WTC11 (cell line): Measurements from ENCODE around the gene TMIE. TPM values are rescaled to one million over a fixed set of nuclear protein-coding genes. Genes with fewer than 3 reads are reported as not detected.

Experiments used
- ATAC-seq: fragments of 200-7000 bp; cut with Tn5 transposase; 2 replicates; pipeline ENCODE4 v1.10.0; 2021; ENCODE audit warnings: mild to moderate bottlenecking, moderate library complexity
- CTCF ChIA-PET: fragments of 300-600 bp; sonication (Branson Sonifier 250); formaldehyde crosslinking; loops from one replicate; lab custom pipeline; 2021; ENCODE audit warnings: antibody characterized with exemption; lab: Charles Lee
- POLR2A ChIA-PET: fragments of 350-600 bp; sonication (Branson Sonifier 250); formaldehyde crosslinking; loops from one replicate; lab custom pipeline; 2021; ENCODE audit warnings: antibody characterized with exemption; lab: Charles Lee
- DNase-seq: peaks from one replicate; pipeline ENCODE4 v3.0.0; 2021; ENCODE audit warnings: low spot score
- H3K27ac Mint-ChIP-seq: 2 replicates; pipeline ENCODE4 v1.8.0; 2021; ENCODE audit warnings: mixed read lengths
- H3K27me3 Mint-ChIP-seq: 2 replicates; pipeline ENCODE4 v1.8.0; 2021; ENCODE audit warnings: low read depth, mild to moderate bottlenecking, moderate library complexity, mixed read lengths
- H3K36me3 Mint-ChIP-seq: 2 replicates; pipeline ENCODE4 v1.8.0; 2021; ENCODE audit warnings: mixed read lengths
- H3K4me1 Mint-ChIP-seq: 2 replicates; pipeline ENCODE4 v1.8.0; 2022; ENCODE audit warnings: mixed read lengths
- H3K4me3 Mint-ChIP-seq: 2 replicates; pipeline ENCODE4 v1.8.0; 2021; ENCODE audit warnings: mild to moderate bottlenecking, moderate library complexity, mixed read lengths
- H3K9me3 Mint-ChIP-seq: 2 replicates; pipeline ENCODE4 v1.8.0; 2021; ENCODE audit warnings: mixed read lengths
- EMX1 ChIP-seq: fragments of 250-450 bp; sonication (Bioruptor Pico); IDR thresholded peaks from 2 replicates; pipeline ENCODE4 v1.8.0; 2021; ENCODE audit warnings: mild to moderate bottlenecking
- ESRRA ChIP-seq: sonication (generic); formaldehyde crosslinking; IDR thresholded peaks from 2 replicates; pipeline ENCODE4 v1.8.1; 2022; ENCODE audit warnings: mild to moderate bottlenecking, missing genetic modification reagents, borderline replicate concordance
- GABPB1 ChIP-seq: sonication (generic); formaldehyde crosslinking; IDR thresholded peaks from 2 replicates; pipeline ENCODE4 v1.8.1; 2023; ENCODE audit warnings: mild to moderate bottlenecking, missing genetic modification reagents
- GTF2I ChIP-seq: fragments of 250-450 bp; sonication (Bioruptor Pico); conservative IDR thresholded peaks from 2 replicates; pipeline ENCODE4 v1.4.0; 2021; ENCODE audit warnings: mild to moderate bottlenecking
- NFE2L1 ChIP-seq: sonication (generic); formaldehyde crosslinking; IDR thresholded peaks from 2 replicates; pipeline ENCODE4 v1.8.1; 2023; ENCODE audit warnings: missing genetic modification reagents
- PRRX2 ChIP-seq: fragments of 250-450 bp; sonication (Bioruptor Pico); IDR thresholded peaks from 2 replicates; pipeline ENCODE4 v1.8.0; 2021; ENCODE audit warnings: mild to moderate bottlenecking
- RELA ChIP-seq: sonication (generic); formaldehyde crosslinking; IDR thresholded peaks from 2 replicates; pipeline ENCODE4 v1.8.1; 2022; ENCODE audit warnings: missing genetic modification reagents, mild to moderate bottlenecking, borderline replicate concordance
- TEAD1 ChIP-seq: sonication (generic); formaldehyde crosslinking; IDR thresholded peaks from 2 replicates; pipeline ENCODE4 v1.8.0; 2022; ENCODE audit warnings: mild to moderate bottlenecking, missing genetic modification reagents
- ZBTB21 ChIP-seq: sonication (generic); formaldehyde crosslinking; IDR thresholded peaks from 2 replicates; pipeline ENCODE4 v1.8.1; 2023; ENCODE audit warnings: mild to moderate bottlenecking, missing genetic modification reagents, borderline replicate concordance
- ZNF138 ChIP-seq: sonication (generic); formaldehyde crosslinking; conservative IDR thresholded peaks from 2 replicates; pipeline ENCODE4 v1.8.1; 2022; ENCODE audit warnings: mild to moderate bottlenecking, moderate library complexity, missing genetic modification reagents
- ZNF317 ChIP-seq: sonication (generic); formaldehyde crosslinking; IDR thresholded peaks from 2 replicates; pipeline ENCODE4 v1.8.1; 2023; ENCODE audit warnings: low read depth, mild to moderate bottlenecking, moderate library complexity, missing genetic modification reagents, borderline replicate concordance
- ZNF396 ChIP-seq: fragments of 250-450 bp; sonication (Bioruptor Pico); IDR thresholded peaks from 2 replicates; pipeline ENCODE4 v1.8.0; 2021; ENCODE audit warnings: mild to moderate bottlenecking, moderate library complexity, borderline replicate concordance
- ZNF423 ChIP-seq: fragments of 250-450 bp; sonication (Bioruptor Pico); IDR thresholded peaks from 2 replicates; pipeline ENCODE4 v2.1.2; 2022; ENCODE audit warnings: mild to moderate bottlenecking, moderate library complexity
- total RNA-seq: library from RNA; stranded (reverse); gene quantifications from 3 replicates; pipeline ENCODE4 v1.2.3, GENCODE V29; 2021
- TF ChIP-seq, protein P1 (sequence below): sonication (generic); formaldehyde crosslinking; IDR thresholded peaks from 2 replicates; pipeline ENCODE4 v1.8.1; 2023; ENCODE audit warnings: mild to moderate bottlenecking, missing genetic modification reagents, moderate library complexity
- TF ChIP-seq, protein P2 (sequence below): sonication (generic); formaldehyde crosslinking; IDR thresholded peaks from 2 replicates; pipeline ENCODE4 v1.8.0; 2023; ENCODE audit warnings: mild to moderate bottlenecking, missing genetic modification reagents
- TF ChIP-seq, protein P3 (sequence below): sonication (generic); formaldehyde crosslinking; conservative IDR thresholded peaks from 2 replicates; pipeline ENCODE4 v1.8.1; 2022; ENCODE audit warnings: mild to moderate bottlenecking, missing genetic modification reagents
- TF ChIP-seq, protein P4 (sequence below): sonication (generic); formaldehyde crosslinking; IDR thresholded peaks from 2 replicates; pipeline ENCODE4 v1.8.1; 2023; ENCODE audit warnings: mild to moderate bottlenecking, moderate library complexity, missing genetic modification reagents

TMIE gene
- total RNA-seq, 1 experiment from 2014 or later, result 0.57 TPM

DNA sequence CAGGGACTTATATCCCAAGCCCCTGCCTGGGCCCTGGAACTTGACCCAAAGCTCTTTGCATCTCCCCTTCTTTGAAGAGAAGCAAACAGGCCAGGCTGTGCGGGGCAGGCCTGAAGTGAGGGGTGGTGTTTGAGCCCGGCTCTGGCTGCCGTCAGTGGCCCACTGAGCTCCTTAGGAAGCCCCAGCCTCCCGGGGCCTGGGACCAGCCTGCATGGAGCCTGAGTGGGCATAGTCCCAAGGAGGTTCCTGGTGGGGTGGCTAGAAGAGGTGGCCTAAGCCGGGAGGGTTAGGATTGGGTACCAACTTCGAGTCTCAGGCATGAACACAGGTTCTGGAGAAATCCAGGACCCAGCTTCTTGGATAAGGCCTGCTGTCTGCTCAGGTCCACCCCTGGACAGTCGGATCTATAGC lies 6.4 kb downstream of the TMIE start (continued):
- TF ChIP-seq, protein P1, sequence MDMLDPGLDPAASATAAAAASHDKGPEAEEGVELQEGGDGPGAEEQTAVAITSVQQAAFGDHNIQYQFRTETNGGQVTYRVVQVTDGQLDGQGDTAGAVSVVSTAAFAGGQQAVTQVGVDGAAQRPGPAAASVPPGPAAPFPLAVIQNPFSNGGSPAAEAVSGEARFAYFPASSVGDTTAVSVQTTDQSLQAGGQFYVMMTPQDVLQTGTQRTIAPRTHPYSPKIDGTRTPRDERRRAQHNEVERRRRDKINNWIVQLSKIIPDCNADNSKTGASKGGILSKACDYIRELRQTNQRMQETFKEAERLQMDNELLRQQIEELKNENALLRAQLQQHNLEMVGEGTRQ (CRISPR knock-in tag), result no peak
- TF ChIP-seq, all 79 proteins: peak for 0

DNA sequence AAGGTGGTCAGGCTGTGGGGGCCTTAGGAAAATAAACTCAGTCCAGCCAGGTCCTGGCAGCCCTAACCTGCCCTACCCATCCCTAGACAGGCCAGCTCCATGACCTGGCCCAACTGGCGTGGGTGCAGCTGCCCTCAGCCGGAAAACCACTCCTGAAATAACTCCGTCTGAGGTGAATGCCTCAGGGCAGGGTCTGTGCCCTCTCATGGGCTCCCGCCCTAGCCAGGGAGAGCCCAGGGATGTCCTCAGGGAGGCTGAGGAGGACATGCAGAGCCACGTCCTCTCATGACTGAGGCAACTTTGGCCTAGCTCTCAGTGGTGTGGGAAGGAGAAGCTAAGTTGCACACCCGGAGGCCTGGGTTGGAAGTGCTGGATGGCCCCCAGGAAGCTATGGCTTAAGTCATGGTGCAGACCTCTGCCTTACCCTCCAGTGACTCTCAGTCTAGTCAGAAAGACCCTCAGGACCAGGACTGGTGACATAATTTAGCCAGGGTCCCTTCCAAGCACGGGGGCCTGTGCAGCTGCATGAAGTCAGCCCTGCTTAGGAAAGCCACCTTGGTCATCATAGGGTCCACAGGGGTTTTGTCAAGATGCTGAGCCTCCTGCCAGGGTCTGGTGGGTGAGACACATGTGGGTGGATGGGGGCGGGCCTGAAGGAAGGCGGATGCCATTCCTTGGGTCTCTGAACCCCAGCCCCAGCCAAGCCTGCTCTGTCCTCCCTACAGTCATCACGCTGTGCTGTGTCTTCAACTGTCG lies 7.4 kb downstream of the TMIE start:
- Mint-ChIP-seq H3K36me3 (no peaks in the 10 kb centered on the region), H3K27ac (no peak overlapping the region), H3K9me3 (no peaks in the 10 kb centered on the region), H3K27me3 (peaks cover 6% of the 10 kb centered on the region), H3K4me1 (peaks cover 11% of the 10 kb centered on the region), H3K4me3 (no peak overlapping the region)
- CTCF ChIA-PET, result interaction anchor here (0.5 to 1.8 kb wide), 11 partner anchors 9 to 201 kb away, joined by 3 to 8 read pairs (median 4); partner anchors contain the start of gene PRSS50
- DNase-seq (peak; percentile 7), ATAC-seq (no peak)
- no peak for TF ChIP-seq ZBTB21 (CRISPR knock-in tag)
- TF ChIP-seq ZNF138 (CRISPR knock-in tag), result no peak
- TF ChIP-seq ZNF423 (CRISPR knock-in tag), result no peak
- POLR2A ChIA-PET, result no interaction called here

DNA sequence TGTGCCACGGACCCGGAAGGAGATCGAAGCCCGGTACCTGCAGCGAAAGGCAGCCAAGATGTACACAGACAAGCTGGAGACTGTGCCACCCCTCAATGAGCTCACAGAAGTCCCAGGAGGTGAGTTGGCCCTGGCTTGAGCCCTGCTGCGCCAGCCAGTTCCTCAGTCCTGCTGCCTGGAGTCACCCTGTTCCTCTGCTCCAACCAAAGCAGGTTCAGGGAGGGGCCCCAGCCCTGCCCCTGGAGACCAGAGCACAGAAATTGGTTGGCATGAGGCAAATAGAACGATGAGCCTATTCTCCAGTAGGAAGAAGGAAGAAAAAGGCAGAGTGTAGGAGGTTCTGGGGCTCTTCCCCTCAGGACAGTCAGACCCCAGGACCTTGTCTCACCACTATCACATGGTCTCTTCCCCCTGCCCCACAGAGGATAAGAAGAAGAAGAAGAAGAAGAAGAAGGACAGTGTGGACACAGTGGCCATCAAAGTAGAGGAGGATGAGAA lies 8.0 kb downstream of the TMIE start:
- no peak for ATAC-seq
- Mint-ChIP-seq H3K9me3 (no peaks in the 10 kb centered on the region), H3K27ac (no peak overlapping the region), H3K27me3 (peaks cover 2% of the 10 kb centered on the region; the same call in 1 of the 2 replicates), H3K4me1 (peaks cover 11% of the 10 kb centered on the region), H3K4me3 (no peak overlapping the region), H3K36me3 (no peaks in the 10 kb centered on the region)
- TF ChIP-seq ESRRA (CRISPR knock-in tag) (no peak), GABPB1 (CRISPR knock-in tag) (no peak), GTF2I (no peak), RELA (CRISPR knock-in tag) (no peak), TEAD1 (no peak), ZNF396 (CRISPR knock-in tag) (no peak), ZNF138 (CRISPR knock-in tag) (no peak), ZNF423 (CRISPR knock-in tag) (no peak), PRRX2 (no peak), ZNF317 (no peak), NFE2L1 (no peak), EMX1 (CRISPR knock-in tag) (no peak)
- TF ChIP-seq, protein P2, sequence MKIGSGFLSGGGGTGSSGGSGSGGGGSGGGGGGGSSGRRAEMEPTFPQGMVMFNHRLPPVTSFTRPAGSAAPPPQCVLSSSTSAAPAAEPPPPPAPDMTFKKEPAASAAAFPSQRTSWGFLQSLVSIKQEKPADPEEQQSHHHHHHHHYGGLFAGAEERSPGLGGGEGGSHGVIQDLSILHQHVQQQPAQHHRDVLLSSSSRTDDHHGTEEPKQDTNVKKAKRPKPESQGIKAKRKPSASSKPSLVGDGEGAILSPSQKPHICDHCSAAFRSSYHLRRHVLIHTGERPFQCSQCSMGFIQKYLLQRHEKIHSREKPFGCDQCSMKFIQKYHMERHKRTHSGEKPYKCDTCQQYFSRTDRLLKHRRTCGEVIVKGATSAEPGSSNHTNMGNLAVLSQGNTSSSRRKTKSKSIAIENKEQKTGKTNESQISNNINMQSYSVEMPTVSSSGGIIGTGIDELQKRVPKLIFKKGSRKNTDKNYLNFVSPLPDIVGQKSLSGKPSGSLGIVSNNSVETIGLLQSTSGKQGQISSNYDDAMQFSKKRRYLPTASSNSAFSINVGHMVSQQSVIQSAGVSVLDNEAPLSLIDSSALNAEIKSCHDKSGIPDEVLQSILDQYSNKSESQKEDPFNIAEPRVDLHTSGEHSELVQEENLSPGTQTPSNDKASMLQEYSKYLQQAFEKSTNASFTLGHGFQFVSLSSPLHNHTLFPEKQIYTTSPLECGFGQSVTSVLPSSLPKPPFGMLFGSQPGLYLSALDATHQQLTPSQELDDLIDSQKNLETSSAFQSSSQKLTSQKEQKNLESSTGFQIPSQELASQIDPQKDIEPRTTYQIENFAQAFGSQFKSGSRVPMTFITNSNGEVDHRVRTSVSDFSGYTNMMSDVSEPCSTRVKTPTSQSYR, result no peak
- TF ChIP-seq, protein P3, sequence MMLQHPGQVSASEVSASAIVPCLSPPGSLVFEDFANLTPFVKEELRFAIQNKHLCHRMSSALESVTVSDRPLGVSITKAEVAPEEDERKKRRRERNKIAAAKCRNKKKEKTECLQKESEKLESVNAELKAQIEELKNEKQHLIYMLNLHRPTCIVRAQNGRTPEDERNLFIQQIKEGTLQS (CRISPR knock-in tag), result no peak
- TF ChIP-seq, protein P4, sequence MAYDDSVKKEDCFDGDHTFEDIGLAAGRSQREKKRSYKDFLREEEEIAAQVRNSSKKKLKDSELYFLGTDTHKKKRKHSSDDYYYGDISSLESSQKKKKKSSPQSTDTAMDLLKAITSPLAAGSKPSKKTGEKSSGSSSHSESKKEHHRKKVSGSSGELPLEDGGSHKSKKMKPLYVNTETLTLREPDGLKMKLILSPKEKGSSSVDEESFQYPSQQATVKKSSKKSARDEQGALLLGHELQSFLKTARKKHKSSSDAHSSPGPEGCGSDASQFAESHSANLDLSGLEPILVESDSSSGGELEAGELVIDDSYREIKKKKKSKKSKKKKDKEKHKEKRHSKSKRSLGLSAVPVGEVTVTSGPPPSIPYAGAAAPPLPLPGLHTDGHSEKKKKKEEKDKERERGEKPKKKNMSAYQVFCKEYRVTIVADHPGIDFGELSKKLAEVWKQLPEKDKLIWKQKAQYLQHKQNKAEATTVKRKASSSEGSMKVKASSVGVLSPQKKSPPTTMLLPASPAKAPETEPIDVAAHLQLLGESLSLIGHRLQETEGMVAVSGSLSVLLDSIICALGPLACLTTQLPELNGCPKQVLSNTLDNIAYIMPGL (CRISPR knock-in tag), result no peak
- CTCF ChIA-PET, result interaction anchor here (0.5 to 1.6 kb wide), 7 partner anchors 10 to 200 kb away, joined by 3 to 5 read pairs (median 4); no protein-coding TSS in a partner anchor
- POLR2A ChIA-PET, result no interaction called here
- DNase-seq, result no peak
